Sigmoid colon (tissue), 4 donors: Measurements from ENCODE around the gene XPR1.

Experiments used
- POLR2AphosphoS5 ChIP-seq, 4 donors: sonication (generic); formaldehyde crosslinking; IDR thresholded peaks; one replicate each; pipeline ENCODE4 v1.6.1; 2017; ENCODE audit warnings: antibody characterized with exemption in 4 of 4
- TF ChIP-seq, protein P1 (sequence below), 4 experiments: fragments of 450-650 bp in 3 of 4; fragments of 200-600 bp in 1 of 4; IDR thresholded peaks; one replicate each; pipeline ENCODE4 v1.5.1; 2016 to 2019; ENCODE audit warnings: antibody characterized with exemption in 4 of 4, mild to moderate bottlenecking in 3 of 4, moderate library complexity in 2 of 4

- TF ChIP-seq, protein P1, sequence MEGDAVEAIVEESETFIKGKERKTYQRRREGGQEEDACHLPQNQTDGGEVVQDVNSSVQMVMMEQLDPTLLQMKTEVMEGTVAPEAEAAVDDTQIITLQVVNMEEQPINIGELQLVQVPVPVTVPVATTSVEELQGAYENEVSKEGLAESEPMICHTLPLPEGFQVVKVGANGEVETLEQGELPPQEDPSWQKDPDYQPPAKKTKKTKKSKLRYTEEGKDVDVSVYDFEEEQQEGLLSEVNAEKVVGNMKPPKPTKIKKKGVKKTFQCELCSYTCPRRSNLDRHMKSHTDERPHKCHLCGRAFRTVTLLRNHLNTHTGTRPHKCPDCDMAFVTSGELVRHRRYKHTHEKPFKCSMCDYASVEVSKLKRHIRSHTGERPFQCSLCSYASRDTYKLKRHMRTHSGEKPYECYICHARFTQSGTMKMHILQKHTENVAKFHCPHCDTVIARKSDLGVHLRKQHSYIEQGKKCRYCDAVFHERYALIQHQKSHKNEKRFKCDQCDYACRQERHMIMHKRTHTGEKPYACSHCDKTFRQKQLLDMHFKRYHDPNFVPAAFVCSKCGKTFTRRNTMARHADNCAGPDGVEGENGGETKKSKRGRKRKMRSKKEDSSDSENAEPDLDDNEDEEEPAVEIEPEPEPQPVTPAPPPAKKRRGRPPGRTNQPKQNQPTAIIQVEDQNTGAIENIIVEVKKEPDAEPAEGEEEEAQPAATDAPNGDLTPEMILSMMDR (IDR thresholded peaks at IDR 0.05): no peak
- no peak for TF ChIP-seq POLR2AphosphoS5 (IDR thresholded peaks at IDR 0.05)
Observed at GRCh38 chr1:180728472-180729106, 96.8 kb downstream of the XPR1 start.
